Right lobe of liver (tissue), 4 donors: ENCODE data around the gene PFN2.

Experiments used
- POLR2A ChIP-seq: fragments of 450-650 bp; IDR thresholded peaks from one replicate; pipeline ENCODE4 v1.6.1; 2017; ENCODE audit warnings: antibody characterized with exemption, mild to moderate bottlenecking
- TF ChIP-seq, protein P1 (sequence below), 4 donors: fragments of 200-600 bp in 3 of 4; fragments of 450-650 bp in 1 of 4; IDR thresholded peaks; one replicate each; pipeline versions ENCODE4 v1.5.1 to v1.8.0; 2016 to 2022; ENCODE audit warnings: antibody characterized with exemption in 4 of 4, mild to moderate bottlenecking in 2 of 4
- donor health status: DM: no; HTN: no; CAD: no.
- donor health status: DM: no; HTN: no; CAD: no.
- donor health status: DM: no; HTN: yes; CAD: no.

DNA sequence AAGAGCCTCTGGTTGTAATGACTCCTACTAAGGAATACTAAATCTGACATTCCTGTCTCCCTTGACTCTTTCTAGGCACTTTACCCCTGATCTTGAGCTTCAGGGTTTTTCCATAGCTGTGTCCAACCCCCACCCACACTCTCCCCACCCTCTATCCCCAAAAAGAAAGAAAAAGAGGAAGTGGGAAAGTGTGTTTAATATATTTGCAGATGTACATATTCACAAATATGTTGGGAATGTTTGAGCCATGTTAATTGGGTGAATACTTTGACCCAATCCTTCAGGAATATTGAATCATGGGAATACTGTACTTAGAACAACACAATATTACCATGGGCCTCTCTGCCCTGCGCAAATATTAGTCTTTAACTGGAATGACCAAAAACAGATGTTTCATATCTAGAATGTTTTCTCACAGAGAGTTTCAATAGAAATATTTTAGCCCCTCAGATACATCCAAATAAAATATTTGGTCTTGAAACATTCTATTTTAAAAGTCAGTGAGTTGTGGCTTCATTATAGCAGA is 19.8 kb upstream of the PFN2 start:
- TF ChIP-seq, protein P1, sequence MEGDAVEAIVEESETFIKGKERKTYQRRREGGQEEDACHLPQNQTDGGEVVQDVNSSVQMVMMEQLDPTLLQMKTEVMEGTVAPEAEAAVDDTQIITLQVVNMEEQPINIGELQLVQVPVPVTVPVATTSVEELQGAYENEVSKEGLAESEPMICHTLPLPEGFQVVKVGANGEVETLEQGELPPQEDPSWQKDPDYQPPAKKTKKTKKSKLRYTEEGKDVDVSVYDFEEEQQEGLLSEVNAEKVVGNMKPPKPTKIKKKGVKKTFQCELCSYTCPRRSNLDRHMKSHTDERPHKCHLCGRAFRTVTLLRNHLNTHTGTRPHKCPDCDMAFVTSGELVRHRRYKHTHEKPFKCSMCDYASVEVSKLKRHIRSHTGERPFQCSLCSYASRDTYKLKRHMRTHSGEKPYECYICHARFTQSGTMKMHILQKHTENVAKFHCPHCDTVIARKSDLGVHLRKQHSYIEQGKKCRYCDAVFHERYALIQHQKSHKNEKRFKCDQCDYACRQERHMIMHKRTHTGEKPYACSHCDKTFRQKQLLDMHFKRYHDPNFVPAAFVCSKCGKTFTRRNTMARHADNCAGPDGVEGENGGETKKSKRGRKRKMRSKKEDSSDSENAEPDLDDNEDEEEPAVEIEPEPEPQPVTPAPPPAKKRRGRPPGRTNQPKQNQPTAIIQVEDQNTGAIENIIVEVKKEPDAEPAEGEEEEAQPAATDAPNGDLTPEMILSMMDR (IDR thresholded peaks at IDR 0.05), result no peak
- TF ChIP-seq POLR2A, result no peak
